ENCODE measurements around the gene GDPD1.

The GDPD1 gene

GRCh38 chr17:59278406-59278805, 58.1 kb downstream of the GDPD1 start:
- no peak overlapping the region for H3K4me3 ChIP-seq (ENCODE audit: insufficient read depth, low read length, poor library complexity, severe bottlenecking)

GRCh38 chr17:59284317-59284716, 64.0 kb downstream of the GDPD1 start:
- H3K4me3 ChIP-seq (ENCODE audit: insufficient read depth, low read length, poor library complexity, severe bottlenecking): no peak overlapping the region

More at GRCh38 chr17:59278406-59278805, 58.1 kb downstream of the GDPD1 start:
- H3K27ac ChIP-seq (ENCODE audit: low read depth, low read length): no peak overlapping the region
- no peaks in the 10 kb centered on the region for H3K9me2 ChIP-seq (replicated peaks; ENCODE audit: insufficient read depth, low read length)
- H3K4me2 ChIP-seq (ENCODE audit: low read depth, low read length, poor library complexity, severe bottlenecking): no peak overlapping the region
- H3K27me3 ChIP-seq (ENCODE audit: low read length): no peaks in the 10 kb centered on the region
- H4K20me1 ChIP-seq (ENCODE audit: low read depth, low read length): no peaks in the 10 kb centered on the region
- no peak overlapping the region for H3K9ac ChIP-seq (ENCODE audit: low read length)
- H3F3A ChIP-seq (ENCODE audit: insufficient read depth): no peaks in the 10 kb centered on the region
- H3K9me3 ChIP-seq (ENCODE audit: insufficient read depth, low read length): no peaks in the 10 kb centered on the region
- no peaks in the 10 kb centered on the region for H3K36me3 ChIP-seq (ENCODE audit: low read length)
- H2AFZ ChIP-seq (ENCODE audit: low read depth, low read length, severe bottlenecking): no peak overlapping the region
- H3K79me2 ChIP-seq (ENCODE audit: insufficient read depth, low read length): no peaks in the 10 kb centered on the region
- TF ChIP-seq EZH2phosphoT487 (conservative IDR thresholded peaks at IDR 0.05; ENCODE audit: low read length) (no peak), CTCF (IDR thresholded peaks at IDR 0.05; ENCODE audit: insufficient read depth, low read length, poor library complexity, severe bottlenecking) (no peak)

DNA sequence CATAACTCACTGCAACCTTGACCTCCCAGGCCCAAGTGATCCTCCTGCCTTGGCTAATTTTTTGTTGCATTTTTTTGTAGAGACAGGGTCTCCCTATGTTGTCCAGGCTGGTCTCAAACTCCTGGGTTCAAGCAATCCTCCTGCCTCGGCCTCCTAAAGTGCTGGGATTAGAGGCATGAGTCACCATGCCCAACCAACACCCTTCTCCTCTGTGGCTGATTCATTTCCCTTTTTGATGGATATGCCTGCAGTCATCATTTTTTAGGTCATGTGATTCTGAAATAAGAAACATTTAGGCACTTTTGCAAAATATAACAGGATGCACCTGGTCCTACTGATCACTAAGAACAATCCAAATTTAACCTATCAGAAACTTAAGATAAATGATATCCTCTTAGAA, 67.1 kb downstream of the GDPD1 start:
- Histone ChIP-seq H3K79me2 (ENCODE audit: insufficient read depth, low read length) (no peaks in the 10 kb centered on the region), H3F3A (ENCODE audit: insufficient read depth) (no peaks in the 10 kb centered on the region), H3K9me2 (replicated peaks; ENCODE audit: insufficient read depth, low read length) (no peaks in the 10 kb centered on the region), H3K27ac (ENCODE audit: low read depth, low read length) (no peak overlapping the region), H3K27me3 (ENCODE audit: low read length) (no peaks in the 10 kb centered on the region), H3K4me2 (ENCODE audit: low read depth, low read length, poor library complexity, severe bottlenecking) (no peak overlapping the region), H3K36me3 (ENCODE audit: low read length) (no peaks in the 10 kb centered on the region), H3K9ac (ENCODE audit: low read length) (no peak overlapping the region), H3K4me3 (ENCODE audit: insufficient read depth, low read length, poor library complexity, severe bottlenecking) (no peak overlapping the region), H2AFZ (ENCODE audit: low read depth, low read length, severe bottlenecking) (no peak overlapping the region), H4K20me1 (ENCODE audit: low read depth, low read length) (no peaks in the 10 kb centered on the region), H3K9me3 (ENCODE audit: insufficient read depth, low read length) (no peaks in the 10 kb centered on the region)
- TF ChIP-seq CTCF (IDR thresholded peaks at IDR 0.05; ENCODE audit: insufficient read depth, low read length, poor library complexity, severe bottlenecking): no peak

More at GRCh38 chr17:59284317-59284716, 64.0 kb downstream of the GDPD1 start:
- H3K9me2 ChIP-seq (replicated peaks; ENCODE audit: insufficient read depth, low read length): no peaks in the 10 kb centered on the region
- no peak overlapping the region for H2AFZ ChIP-seq (ENCODE audit: low read depth, low read length, severe bottlenecking)
- no peaks in the 10 kb centered on the region for H3K36me3 ChIP-seq (ENCODE audit: low read length)
- no peak overlapping the region for H3K27ac ChIP-seq (ENCODE audit: low read depth, low read length)
- no peak overlapping the region for H3K4me2 ChIP-seq (ENCODE audit: low read depth, low read length, poor library complexity, severe bottlenecking)
- H3K27me3 ChIP-seq (ENCODE audit: low read length): no peaks in the 10 kb centered on the region
- no peaks in the 10 kb centered on the region for H3K79me2 ChIP-seq (ENCODE audit: insufficient read depth, low read length)
- H4K20me1 ChIP-seq (ENCODE audit: low read depth, low read length): no peaks in the 10 kb centered on the region
- TF ChIP-seq CTCF (IDR thresholded peaks at IDR 0.05; ENCODE audit: insufficient read depth, low read length, poor library complexity, severe bottlenecking): no peak
- TF ChIP-seq EZH2phosphoT487 (conservative IDR thresholded peaks at IDR 0.05; ENCODE audit: low read length): no peak
- H3K9me3 ChIP-seq (ENCODE audit: insufficient read depth, low read length): no peaks in the 10 kb centered on the region
- no peak overlapping the region for H3K9ac ChIP-seq (ENCODE audit: low read length)
- no peaks in the 10 kb centered on the region for H3F3A ChIP-seq (ENCODE audit: insufficient read depth)

Data from SU-DHL-6 (cell line).